Hippocampal formation (tissue), 2 donors: ENCODE measurements around the gene SMIM12.

Experiments
- DNase-seq, 2 donors: peaks; one replicate each; lab custom pipeline; 2025; lab: John Stamatoyannopoulos, UW

Gene SMIM12, protein sequence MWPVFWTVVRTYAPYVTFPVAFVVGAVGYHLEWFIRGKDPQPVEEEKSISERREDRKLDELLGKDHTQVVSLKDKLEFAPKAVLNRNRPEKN

DNA sequence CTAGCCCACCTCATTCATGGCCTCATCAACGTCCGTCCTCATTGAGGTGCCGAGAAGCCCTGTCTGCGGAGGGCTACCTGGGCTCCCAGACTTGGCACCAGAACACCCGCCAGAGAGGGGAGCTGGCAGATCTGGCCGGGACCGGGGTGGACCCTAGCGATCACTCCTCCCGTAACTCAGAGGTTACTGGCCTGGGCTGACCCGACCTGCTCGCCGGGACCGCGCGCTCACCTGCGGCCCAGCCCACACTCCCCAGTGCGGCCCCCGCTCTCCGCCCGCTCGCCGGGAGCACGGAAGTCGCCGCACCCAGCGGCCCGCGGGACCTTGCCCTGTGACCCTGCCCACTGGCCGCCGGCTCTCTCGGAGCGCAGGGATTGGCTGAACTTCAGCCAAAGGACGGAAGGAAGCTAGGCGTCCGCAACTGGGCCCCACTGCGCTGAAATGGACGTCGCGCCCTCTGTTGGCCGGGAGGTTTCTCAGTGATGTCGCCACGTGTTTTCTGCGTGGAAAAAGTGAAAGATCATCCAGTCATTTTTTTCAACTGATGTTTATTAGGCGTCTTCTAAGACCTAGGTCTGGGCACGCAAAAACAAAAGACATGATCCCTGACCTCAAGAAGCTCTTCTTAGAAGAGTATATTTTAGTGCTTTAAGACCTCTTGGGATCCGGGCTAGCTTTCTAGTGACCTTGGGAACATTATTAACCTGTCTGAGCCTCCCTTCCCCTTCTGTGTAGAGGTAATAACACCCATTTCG is at the start of gene SMIM12:
TSS of gene SMIM12 (minus strand) at position 304 of the 755 bp plus-strand sequence. CDS start 3,772 bp downstream, outside the sequence.
- DNase-seq: peak; percentile 91 to 92

DNA sequence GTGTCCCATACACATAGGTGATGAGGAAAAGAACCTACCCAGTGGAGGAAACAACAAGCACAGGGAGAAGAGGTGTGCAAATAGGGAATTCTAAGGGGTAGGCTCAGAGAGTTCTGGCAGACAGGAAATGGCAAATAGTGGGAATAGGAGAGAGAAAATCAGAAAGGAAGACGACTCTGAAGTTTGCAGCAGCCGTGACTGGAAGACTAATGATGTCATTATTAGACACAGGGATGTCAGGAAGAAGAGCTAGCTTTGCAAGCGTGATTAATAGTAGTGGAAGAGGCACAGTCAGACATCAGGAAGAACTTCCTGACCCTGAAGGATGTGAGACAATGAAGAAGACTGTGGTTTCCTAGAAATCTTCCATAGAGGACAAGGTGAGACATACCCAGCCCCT is 48.8 kb upstream of the SMIM12 start:
- DNase-seq: no peak

DNA sequence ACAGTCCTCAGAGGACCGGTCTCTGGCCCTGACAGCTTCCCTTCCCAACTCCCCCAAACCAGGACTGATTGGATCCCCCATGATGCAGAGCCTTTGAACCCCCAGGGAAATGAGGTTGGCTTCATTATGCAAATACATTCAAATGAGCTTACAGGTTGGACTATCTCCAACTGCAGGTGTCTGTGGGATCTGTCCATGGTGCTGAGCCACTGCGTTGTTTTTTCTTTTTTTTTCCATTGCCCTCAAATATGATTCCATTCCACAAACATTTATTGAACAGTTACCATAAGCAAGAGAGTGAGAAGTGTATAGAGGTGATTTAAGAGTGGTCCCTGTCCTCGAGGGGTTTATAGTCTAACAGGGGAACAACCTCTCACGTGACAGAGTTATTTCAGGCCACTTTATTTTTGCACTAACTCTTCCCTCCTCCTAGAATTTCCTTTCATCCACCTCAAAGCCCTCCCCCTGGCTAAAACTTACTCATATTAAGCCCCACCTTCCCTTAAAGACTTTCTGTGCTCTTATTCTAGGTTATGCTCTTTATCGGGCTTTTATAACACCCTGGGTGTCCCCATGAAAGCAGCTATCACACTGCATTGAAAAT is 48.0 kb upstream of the SMIM12 start:
- no peak for DNase-seq

DNA sequence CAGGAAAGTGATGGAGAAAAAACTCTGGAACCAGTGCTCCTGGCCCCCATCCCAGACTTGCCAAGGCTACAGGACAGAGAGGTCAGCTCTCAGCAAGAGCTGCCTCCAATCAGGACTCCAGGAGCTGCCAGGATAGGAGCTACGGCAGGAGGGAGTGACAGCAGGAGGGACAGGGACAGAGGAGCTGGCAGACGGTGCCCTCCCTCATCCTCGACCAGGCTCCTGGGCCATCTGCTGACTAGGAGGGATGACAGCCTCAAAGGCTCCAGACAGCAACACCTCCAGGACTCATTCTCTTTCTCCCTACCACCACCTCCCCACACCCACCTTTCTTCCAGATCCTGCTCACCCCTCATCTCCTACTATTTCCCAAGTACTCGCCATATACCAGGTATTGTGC is 47.2 kb upstream of the SMIM12 start:
- no peak for DNase-seq

DNA sequence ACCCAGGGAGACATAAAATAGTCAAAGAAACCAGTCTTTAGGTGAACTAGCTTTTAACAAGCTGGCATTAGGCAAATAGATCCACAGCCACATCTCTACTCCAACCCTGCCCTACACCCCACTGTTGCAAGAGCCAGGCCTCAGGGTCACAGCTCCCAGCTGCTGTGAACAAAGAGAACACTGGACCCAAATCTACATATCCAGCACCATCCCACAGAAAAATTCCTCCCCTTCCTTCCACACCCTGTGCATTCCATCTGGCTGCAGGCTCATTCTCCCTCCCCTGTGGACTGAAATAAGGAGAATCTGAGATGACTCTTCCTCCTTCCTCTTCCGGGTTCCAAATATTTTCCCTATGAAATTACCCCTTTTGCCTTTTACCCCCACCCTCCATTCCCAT is 46.7 kb upstream of the SMIM12 start:
- no peak for DNase-seq

DNA sequence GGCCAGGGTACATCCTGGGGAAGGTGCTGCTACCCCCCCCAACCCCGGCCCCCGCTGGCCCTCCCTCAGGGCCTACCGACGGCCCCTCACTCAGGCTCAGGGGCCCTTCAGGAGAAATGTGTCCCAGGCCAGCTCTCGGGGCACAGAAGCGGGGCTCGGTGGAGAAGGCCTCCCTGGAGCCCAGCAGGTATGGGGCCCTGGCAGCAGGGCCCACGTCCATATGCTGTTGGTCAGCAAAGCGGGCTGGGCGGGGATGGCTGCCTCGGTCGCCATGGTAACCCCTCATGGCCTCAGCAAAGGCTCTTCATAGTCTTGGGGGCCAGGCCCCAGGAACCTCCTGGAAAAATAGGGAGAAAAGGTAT is 45.5 kb upstream of the SMIM12 start:
- no peak for DNase-seq

DNA sequence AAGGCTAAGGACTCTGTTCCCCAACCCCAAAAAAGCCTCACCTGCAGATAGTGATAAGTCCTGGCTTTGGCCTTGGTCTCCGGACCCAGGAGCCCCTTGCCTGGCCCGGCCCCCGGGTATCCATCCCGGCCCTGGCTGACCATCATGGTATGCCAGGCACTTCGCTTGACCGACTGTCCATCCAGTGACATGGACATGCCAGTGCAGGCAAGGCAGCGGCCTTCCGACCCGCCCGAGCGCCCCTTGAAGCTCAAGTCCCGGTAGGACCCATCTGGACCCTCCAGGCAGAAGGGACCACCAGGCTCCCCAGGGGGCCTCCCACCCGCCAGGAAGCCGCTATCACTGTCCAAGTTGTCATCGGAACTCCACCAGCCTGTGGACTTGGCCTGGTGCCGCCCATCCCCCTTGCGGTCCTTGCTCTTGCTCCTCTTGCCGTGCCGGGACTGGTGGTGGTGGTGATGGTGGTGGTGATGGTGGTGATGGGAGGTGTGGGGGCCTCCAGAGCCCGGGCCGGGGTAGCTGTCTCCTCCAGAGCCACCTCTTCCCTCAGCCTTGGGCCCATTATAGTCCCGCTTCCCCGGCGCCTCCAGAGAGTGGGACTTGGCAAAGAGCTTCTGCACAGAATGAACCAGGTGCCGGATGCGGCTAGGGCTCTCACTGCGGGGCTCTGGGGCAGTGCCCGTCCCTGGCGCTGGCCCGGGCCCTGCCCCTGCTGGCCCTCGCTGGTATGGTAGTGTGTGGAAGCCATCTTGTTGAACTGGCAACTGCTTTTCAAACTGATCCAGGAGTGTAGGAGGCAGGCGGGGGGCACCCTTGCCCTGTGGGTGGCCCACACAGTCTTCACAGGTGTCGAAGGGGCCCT is 44.9 kb upstream of the SMIM12 start:
- no peak for DNase-seq

DNA sequence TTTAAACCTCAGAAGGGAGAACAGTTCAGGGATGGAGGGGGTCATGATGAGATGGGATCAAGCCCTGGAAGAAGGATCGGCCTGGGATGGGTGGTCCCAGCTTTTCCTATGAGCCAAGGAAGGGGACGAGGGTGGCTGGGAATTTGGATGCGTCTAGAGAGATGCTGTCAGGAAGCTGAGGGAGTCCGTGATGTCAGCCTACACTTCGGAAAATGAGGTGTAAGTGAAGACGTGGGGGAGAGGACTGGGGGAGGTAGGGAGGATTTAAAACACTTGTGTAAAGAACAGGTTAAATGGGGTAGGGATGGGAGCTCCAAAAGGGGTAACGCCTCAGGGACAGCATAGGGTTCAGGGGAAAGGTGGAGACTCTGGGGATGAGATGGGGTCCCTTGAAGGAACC is 42.4 kb upstream of the SMIM12 start:
- no peak for DNase-seq

DNA sequence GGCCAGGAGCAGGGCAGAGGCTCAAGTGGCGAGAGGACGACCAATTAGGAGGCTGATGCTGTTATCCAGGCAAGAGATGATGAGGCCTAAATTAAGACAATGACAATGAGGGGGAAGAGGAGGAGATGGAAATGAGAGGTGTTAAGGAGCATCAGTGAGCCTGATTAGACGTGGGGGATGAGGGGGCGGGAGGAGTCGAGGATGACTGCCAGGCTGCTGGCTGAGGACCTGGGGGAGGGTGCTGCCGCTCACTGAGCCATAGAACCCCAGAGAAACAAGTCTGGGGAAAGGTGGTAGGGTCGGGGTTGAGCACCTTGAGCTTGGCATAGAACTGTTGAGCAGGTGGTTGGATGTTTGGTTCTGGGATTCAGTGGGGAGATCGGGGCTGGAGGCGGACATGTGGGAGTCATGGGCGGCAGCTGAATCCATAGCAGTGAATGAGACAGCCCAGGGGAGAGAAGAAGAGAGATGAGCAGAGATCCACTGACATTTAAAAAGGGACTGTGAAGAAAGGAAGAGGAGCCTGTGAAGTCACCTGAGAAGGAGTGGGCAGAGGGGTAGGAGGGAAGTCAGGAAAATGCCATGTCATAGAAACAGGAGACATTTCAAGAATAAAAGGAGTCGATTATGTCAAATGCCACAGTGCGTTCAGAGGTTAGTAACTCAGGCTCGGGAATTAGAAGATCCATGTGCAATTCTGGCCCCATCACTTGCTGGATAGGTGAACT is 41.4 kb upstream of the SMIM12 start:
- DNase-seq: no peak

DNA sequence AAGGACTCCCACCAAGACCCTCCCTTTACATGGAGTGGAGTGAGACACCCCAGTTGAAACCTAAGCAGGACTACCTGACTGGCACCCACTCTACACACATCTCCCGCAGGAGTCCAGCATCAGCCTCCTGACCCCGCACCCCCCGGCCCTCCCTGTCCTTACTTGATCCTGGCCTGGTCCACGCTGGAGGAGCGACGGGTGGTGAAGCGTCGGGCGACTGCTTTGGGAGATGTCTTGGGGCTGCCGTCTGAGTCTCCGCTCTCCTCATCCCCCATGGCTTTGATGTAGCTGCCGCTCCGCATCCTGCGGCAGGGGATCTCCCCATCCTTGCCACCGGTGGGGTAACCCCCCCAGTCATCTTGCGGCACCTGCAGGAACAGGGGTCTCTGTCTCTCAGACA is 40.4 kb upstream of the SMIM12 start:
- DNase-seq: no peak

DNA sequence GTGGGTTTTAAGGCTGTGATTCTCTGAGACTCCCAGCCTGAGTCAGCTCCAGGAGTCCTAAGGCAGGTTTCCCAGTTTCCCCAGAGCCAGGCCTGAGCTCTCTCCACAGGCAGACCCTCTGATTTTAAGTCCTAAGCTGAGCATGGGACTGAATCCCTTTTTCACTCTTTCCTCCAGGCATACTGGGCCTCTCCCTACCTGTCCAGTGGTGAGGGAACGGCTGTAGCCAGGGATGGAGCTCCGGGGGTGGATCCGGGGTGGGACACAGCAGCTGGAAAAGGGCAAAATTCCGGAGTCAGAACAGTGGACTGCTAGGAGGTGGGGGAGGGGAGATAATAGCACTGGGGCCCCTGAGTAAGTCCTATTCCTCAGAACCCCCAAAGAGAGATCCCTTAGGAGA is 39.9 kb upstream of the SMIM12 start:
- no peak for DNase-seq

DNA sequence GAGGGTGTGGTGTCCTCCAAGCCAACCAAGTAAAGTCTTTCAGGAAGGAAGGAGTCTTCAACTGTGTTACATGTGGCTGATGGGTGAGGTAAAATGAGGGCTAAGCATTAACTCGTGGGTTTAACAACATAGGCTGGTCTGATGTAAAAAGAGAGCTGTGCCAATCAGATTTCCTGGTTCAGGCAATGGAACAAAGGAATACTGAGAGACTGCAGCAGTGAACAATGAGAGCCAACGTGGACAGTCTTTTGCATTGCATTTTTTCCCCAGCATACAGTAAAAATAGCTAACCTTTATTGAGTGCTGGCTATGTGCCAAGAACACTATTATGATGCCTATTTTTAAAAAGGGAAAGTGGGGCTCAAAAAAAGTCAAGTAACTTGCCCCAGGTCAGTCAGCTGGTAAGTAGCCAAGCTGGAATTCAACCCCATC is 38.8 kb upstream of the SMIM12 start:
- no peak for DNase-seq

DNA sequence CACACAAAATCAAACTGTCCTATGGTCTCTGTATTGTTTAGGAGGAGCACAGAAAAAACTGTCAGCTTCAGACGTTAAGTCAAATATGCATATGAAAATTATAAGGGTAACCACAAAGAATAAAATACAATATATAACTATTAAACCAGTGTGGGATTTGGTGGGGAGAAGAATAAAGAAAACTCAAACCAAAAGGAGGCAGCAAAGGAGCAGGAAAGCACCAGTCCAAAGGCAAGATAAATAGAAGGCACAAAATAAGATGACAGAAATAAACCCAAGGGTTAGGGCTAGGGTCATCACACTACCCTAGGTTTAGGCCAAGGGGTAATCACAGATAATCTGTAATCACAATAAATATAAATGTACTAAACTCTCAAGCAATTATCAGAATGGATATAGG is 37.1 kb upstream of the SMIM12 start:
- no peak for DNase-seq

DNA sequence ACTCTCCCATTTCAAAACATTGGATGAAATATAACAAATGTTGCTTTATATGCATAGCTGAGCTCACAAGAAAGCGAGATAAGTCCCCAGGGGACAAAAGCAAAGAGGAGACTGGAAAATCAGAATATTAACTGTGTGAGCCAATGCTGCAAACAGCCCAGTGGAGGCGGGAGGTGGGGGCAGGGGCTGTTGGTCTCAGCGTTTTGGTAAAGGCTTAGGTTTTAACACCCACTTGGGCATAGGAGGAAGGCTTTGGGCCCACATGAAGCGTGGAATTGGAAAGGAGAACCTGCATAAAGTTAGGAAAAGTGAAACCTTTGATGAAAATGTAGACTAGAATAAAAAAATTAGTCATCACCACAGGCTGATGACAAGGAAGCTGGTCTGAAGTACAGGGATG is 30.2 kb upstream of the SMIM12 start:
- DNase-seq: no peak

DNA sequence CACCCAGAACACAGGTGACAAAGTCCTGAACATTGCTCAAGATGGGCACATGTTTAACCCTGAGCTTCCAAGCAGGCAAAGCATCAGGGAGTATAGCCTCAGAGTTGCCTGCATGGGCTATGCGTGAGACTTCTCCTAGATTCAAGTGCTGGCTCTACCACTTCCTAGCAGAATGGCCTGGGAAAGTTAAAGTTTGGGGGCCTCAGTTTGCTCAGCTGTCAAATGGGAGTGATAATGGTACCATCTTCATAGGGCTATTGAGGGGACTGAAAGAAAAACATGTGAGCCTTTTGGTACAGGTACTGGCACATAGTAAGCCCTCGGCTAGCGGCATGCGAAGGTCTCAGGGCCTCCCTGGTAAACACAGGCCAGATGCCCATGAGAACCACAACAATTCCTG is 28.0 kb upstream of the SMIM12 start:
- DNase-seq: no peak

DNA sequence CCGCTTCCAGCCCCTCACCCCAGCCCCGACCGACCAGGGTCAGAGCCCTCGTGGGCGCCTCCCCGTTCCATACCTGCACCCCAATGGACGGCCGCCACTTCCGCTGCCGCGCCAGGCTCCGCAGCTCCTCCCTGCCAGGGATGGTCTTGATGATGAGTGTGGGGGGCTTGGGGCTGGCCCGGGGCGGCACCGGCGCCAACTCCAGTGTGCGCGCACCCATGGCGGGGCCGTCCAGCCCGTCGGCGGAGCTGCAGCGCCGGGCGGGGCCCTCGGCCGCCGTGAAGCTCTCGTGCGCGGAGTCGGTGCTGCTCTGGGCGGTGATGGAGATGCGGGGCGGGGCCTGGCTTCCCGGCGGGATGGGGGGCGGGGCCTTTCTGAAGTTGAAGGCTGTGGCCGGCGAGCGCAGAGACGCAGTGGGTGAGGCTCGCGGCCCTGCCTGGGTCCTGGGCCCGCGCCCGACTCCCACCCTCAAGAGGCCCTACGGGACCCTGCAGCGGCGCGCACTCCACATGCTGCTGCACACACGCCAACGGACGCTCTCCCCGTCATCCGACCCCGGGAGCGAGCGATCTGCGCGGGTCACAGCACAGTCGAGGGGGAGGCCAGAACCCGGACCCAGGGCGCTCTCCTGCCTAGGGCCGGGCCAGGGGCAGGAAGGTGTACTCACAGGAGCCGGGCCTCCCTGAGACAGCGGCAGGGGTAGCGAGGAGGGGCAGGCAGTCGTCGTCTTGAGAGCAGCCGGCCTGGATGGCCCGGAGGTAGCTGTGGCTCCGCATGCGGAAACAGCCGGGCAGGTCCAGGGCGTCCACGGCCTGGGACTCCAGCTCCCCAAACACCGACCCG is 26.1 kb upstream of the SMIM12 start:
- DNase-seq: no peak

DNA sequence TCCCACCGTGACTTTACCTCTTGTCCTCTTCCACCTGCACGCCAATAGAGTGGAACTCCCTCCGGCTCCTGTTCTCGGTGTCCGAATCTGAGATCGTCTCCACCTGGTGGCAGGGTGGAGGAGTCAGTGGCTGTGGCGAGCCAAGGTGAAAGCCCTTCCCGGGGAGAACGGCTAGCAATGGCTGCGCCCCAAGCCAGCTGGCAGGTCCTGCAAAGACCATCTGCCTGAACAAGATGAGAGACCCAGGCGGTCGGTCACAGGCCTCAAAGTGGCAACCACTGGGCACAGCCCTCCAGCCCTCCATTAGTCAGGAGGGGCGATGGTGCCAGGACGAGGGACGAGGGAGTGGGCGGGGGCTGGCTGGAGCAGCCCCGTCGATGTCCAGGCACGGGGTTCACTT is 25.4 kb upstream of the SMIM12 start:
- no peak for DNase-seq

DNA sequence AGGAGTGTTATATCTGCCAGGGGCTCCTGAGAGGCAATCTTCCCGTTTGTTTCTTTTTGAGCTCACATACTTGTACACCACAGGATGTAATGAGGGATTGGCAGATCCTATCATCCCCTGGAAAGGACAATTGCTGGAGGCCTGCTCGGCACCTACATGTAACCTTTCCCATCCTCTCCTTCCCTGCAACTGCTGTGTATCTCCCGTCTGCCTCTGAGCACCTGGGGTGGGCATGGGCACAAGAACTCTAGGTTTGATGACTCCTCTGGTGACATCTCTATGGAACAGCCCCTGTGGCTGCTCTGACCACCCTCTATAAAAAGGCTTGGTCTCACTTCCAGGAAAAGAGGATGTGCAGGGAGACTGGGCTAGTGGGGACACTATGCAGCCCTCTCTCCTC is 25.0 kb upstream of the SMIM12 start:
- DNase-seq: no peak

DNA sequence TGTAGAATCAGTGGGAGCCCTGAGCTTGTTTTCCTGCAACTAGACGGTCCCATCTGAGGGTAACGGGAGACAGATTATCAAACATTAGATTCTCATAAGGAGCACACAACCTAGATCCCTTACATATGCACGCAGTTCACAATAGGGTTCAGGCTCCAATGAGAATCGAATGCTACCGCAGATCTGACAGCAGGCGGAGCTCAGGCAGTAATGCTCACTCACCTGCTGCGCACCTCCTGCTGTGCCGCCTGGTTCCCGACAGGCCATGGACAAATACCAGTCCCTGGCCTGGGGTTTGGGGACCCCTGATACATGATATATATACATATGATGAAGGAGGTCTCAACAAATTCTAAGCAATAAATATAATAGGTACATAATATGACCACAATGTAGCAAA is 19.7 kb upstream of the SMIM12 start:
- no peak for DNase-seq

DNA sequence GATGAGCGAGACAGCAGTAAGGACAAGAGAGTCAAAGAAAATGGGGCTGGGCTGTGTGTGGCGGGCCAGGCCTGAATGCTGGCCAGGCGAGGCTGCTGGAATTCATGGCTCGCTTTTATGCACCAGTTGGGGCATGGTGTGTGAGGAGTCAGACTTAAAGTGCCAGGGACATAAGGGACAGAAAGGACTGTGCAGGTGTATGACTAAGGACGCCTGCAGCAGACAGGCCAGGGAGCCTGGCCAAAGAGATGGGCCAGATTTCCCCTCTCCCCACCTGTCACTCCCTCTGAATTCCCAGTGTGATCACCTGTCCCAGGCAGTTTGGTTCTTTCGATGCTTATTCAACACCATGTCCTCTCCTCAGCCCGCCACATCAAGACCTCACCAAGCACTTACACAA is 16.9 kb upstream of the SMIM12 start:
- no peak for DNase-seq

DNA sequence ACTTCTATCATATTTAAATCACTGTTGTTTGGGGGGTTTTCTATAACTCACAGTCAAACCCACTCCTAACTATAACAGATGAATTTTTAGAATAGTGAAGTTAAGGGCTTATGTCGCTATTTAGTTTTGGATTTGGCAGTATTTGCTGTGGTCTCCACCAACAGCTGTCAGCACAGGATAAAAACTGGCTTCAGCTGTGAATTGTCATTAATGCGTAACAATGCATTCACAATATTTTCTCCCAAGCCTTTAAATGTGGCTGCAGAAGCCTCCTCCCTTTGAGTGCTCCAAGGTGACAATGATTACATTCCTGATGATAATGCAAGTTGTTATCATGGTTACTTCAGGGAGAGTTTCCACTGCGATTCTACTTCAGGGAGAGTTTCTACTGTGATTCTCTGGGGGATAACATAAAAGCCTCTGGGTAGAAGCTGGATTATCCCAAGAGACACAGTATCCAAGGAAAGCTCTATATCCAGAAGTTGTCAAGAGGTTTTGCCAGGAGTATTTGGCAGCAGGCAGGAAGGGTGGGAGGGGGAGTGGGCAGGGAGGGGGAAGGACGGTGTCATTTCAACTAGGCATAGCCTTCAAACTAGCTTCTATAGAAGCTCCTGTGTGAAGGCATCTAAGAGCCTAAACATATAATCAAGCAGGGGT is 14.9 kb upstream of the SMIM12 start:
- DNase-seq: no peak
